PC-9 (cell line): ENCODE data around the gene SHC1. TPM values are rescaled to one million over a fixed set of nuclear protein-coding genes. Genes with fewer than 3 reads are reported as not detected.

Experiments
- BruUV-seq: library from RNA; stranded (reverse); fragments of 400-500 nt; replicated peaks from 2 replicates; lab custom pipeline; 2021; lab: Mats Ljungman, UMichigan
- CTCF ChIA-PET: fragments of 300-600 bp; sonication (Branson Sonifier 250); formaldehyde crosslinking; loops from one replicate; lab custom pipeline; 2022; ENCODE audit warnings: antibody characterized with exemption; lab: Charles Lee
- POLR2A ChIA-PET: fragments of 300-600 bp; sonication (Branson Sonifier 250); formaldehyde crosslinking; loops from one replicate; lab custom pipeline; 2022; ENCODE audit warnings: antibody characterized with exemption; ENCODE audit not compliant: unreplicated experiment; lab: Charles Lee
- DNase-seq, 2 experiments: peaks; one replicate each; pipeline versions ENCODE4 v3.0.0 to v3.0.0-alpha.2; 2015 to 2022; ENCODE audit warnings: mixed read lengths in 1 of 2
- H2AFZ ChIP-seq: fragments of 200-600 bp; sonication (generic); 2 replicates; pipeline ENCODE4 v1.8.1; 2017; ENCODE audit warnings: antibody characterized with exemption
- H3F3A ChIP-seq: fragments of 200-600 bp; sonication (generic); 2 replicates; pipeline ENCODE4 v1.8.1; 2017; ENCODE audit warnings: antibody characterized with exemption, mild to moderate bottlenecking, low read depth; ENCODE audit not compliant: insufficient read depth
- H3K27ac ChIP-seq: fragments of 200-600 bp; sonication (generic); 2 replicates; pipeline ENCODE4 v1.6.1; 2016; ENCODE audit warnings: mixed run types
- H3K27me3 ChIP-seq: fragments of 200-600 bp; sonication (generic); 2 replicates; pipeline ENCODE4 v1.6.1; 2016; ENCODE audit warnings: low read depth, mixed run types; ENCODE audit not compliant: insufficient read depth
- H3K36me3 ChIP-seq: fragments of 200-600 bp; sonication (generic); 2 replicates; pipeline ENCODE4 v1.6.1; 2016; ENCODE audit warnings: low read depth, mixed run types
- H3K4me1 ChIP-seq: fragments of 200-600 bp; sonication (generic); replicated peaks from 2 replicates; pipeline ENCODE4 v1.6.1; 2016; ENCODE audit warnings: mixed run types; ENCODE audit not compliant: insufficient read depth
- H3K4me2 ChIP-seq: fragments of 200-600 bp; sonication (generic); 2 replicates; pipeline ENCODE4 v1.6.1; 2017; ENCODE audit warnings: mixed run types
- H3K4me3 ChIP-seq: fragments of 200-600 bp; sonication (generic); 2 replicates; pipeline ENCODE4 v1.6.1; 2016; ENCODE audit warnings: mixed run types
- H3K79me2 ChIP-seq: fragments of 200-600 bp; sonication (generic); 2 replicates; pipeline ENCODE4 v1.6.1; 2017; ENCODE audit warnings: low read depth, mixed run types
- H3K9me2 ChIP-seq: fragments of 200-600 bp; sonication (generic); 2 replicates; pipeline ENCODE4 v1.8.1; 2017; ENCODE audit warnings: mild to moderate bottlenecking; ENCODE audit not compliant: insufficient read depth
- H3K9me3 ChIP-seq: fragments of 200-600 bp; sonication (generic); 2 replicates; pipeline ENCODE4 v1.8.1; 2016; ENCODE audit warnings: low read depth; ENCODE audit not compliant: insufficient read depth
- H4K20me1 ChIP-seq: fragments of 200-600 bp; sonication (generic); 2 replicates; pipeline ENCODE4 v1.8.1; 2017; ENCODE audit not compliant: insufficient read depth
- EZH2 ChIP-seq: fragments of 200-600 bp; sonication (generic); IDR thresholded peaks from 2 replicates; pipeline ENCODE4 v1.8.0; 2017; ENCODE audit warnings: antibody characterized with exemption, low read depth
- intact Hi-C: fragments of 100-400 bp; cut with micrococcal nuclease; formaldehyde crosslinking; loops from one replicate; pipeline ENCODE4 v1.10.0; 2022; ENCODE audit not compliant: unreplicated experiment
- total RNA-seq: library from RNA; stranded (reverse); gene quantifications from 2 replicates; pipeline ENCODE4 v1.2.3, GENCODE V29; 2021
- TF ChIP-seq, protein P1 (sequence below): fragments of 200-600 bp; sonication (generic); conservative IDR thresholded peaks from 2 replicates; pipeline ENCODE4 v1.6.1; 2017; ENCODE audit warnings: mixed run types, antibody characterized with exemption, mild to moderate bottlenecking, moderate library complexity

SHC1 gene
- total RNA-seq, 1 experiment from 2014 or later, result 210 TPM

DNA sequence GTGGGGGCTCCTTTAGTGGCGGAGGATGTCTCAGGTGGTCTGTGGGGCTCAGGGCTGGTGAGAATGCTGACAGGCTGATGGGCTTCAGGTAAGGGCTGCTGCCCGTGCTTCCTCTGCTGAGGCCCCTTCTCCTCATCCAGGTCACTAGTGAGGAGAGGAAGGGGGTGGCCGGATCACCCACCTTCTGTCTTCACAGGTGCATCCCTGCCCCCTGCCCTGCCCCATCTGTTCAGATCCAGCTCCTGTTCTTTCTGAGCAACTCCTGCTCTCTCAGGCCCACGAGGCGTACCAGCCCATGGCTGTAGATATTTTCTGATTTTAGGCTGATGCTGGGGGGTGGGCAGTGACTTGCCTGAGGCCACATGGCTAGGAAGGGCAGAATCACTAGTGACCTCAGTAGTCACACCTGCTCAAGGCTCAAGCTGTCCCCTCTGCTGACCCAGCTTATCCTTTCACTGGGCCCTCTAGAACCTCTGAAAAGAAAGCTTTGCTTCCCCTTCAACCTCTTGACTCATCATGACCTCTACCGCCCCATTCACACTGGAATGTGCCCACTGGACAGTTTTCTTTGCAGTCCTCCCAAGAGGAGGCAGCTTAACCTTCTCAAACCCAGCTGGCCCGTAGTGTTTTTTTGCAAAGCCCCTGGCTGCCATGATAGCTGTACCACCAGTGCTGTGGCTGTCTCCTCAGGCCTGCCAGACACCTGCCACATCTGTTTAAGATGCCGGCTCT lies 48.2 kb upstream of the SHC1 start:
- TF ChIP-seq EZH2, result no peak
- TF ChIP-seq, protein P1, sequence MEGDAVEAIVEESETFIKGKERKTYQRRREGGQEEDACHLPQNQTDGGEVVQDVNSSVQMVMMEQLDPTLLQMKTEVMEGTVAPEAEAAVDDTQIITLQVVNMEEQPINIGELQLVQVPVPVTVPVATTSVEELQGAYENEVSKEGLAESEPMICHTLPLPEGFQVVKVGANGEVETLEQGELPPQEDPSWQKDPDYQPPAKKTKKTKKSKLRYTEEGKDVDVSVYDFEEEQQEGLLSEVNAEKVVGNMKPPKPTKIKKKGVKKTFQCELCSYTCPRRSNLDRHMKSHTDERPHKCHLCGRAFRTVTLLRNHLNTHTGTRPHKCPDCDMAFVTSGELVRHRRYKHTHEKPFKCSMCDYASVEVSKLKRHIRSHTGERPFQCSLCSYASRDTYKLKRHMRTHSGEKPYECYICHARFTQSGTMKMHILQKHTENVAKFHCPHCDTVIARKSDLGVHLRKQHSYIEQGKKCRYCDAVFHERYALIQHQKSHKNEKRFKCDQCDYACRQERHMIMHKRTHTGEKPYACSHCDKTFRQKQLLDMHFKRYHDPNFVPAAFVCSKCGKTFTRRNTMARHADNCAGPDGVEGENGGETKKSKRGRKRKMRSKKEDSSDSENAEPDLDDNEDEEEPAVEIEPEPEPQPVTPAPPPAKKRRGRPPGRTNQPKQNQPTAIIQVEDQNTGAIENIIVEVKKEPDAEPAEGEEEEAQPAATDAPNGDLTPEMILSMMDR, result no peak
- H3K4me1 ChIP-seq, result peaks cover 44% of the 10 kb centered on the region
- no peak overlapping the region for H3K27ac ChIP-seq
- H3K27me3 ChIP-seq, result no peaks in the 10 kb centered on the region
- peaks cover 30% of the 10 kb centered on the region for H3F3A ChIP-seq
- H3K36me3 ChIP-seq, result no peaks in the 10 kb centered on the region
- H3K4me3 ChIP-seq, result no peak overlapping the region
- no peak overlapping the region for H2AFZ ChIP-seq
- ChIA-PET POLR2A (interaction anchor here (0.6 to 1.0 kb wide), 2 partner anchors 48 to 50 kb away, joined by 3 read pairs; partner anchors contain the start of gene SHC1), CTCF (interaction anchor here (0.5 to 0.8 kb wide), 3 partner anchors 17 to 114 kb away, joined by 3 to 10 read pairs (median 3); no protein-coding TSS in a partner anchor)
- peak overlapping the region; percentile 75 for H3K4me2 ChIP-seq
- intact Hi-C loops, result no loop called here
- no peak for DNase-seq
- no peaks in the 10 kb centered on the region for H4K20me1 ChIP-seq
- BruUV-seq, result no TSS peak
- H3K9me3 ChIP-seq, result no peaks in the 10 kb centered on the region
- H3K9me2 ChIP-seq, result no peaks in the 10 kb centered on the region
- no peaks in the 10 kb centered on the region for H3K79me2 ChIP-seq

DNA sequence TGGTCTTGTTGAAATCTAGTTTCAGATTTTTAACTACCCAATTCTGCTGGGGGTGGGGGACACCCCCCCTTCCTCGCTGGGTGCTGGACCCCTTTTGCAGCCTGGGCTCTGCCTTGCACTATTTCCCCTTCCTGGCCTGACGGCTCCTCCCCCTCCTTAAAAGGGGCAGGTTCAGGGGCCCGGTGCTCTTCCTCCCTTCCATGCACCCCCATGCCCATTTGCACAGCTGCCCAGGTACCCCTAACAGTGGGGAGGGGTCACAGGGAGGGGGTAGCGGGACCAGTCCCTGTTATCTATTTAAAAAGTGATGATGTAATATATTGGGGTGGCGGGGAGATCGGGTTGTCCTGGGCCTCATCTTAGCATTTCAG lies 47.4 kb upstream of the SHC1 start:
- H3K79me2 ChIP-seq, result peaks cover 4% of the 10 kb centered on the region; the same call in 1 of the 2 replicates
- peaks cover 5% of the 10 kb centered on the region; the same call in 1 of the 2 replicates for H4K20me1 ChIP-seq
- TSS peak; percentile 20 for BruUV-seq
- no peaks in the 10 kb centered on the region for H3K9me2 ChIP-seq
- CTCF ChIA-PET, result interaction anchor here (0.6 to 1.5 kb wide), 2 partner anchors 34 to 47 kb away, joined by 4 to 17 read pairs; partner anchors contain the start of gene SHC1
- H3K9me3 ChIP-seq, result no peaks in the 10 kb centered on the region
- peaks cover 43% of the 10 kb centered on the region for H3K4me1 ChIP-seq
- no peak for DNase-seq
- H3K27me3 ChIP-seq, result no peaks in the 10 kb centered on the region
- TF ChIP-seq, protein P1, result no peak
- no peak for TF ChIP-seq EZH2
- no peak overlapping the region for H2AFZ ChIP-seq
- peak overlapping the region; percentile 37; the same call in 1 of the 2 replicates for H3K4me3 ChIP-seq
- POLR2A ChIA-PET, result interaction anchor here (0.5 kb wide), 1 partner anchor 1404 kb away, joined by 4 read pairs; no protein-coding TSS in a partner anchor
- peak overlapping the region; percentile 21 for H3K27ac ChIP-seq
- H3K36me3 ChIP-seq, result no peaks in the 10 kb centered on the region
- intact Hi-C loops, result loop anchor here (1.0 to 2.0 kb wide), 5 partner anchors 16 to 57 kb away; partner anchors contain the start of genes CKS1B, PYGO2, SHC1 and ZBTB7B
- peak overlapping the region; percentile 75 for H3K4me2 ChIP-seq
- peaks cover 33% of the 10 kb centered on the region for H3F3A ChIP-seq
